DOHH2 (cell line): ENCODE data around the gene QDPR.

Experiments
- CTCF ChIP-seq: fragments of 200-600 bp; sonication (generic); IDR thresholded peaks from one replicate; pipeline ENCODE4 v1.5.1; 2014; ENCODE audit warnings: antibody characterized with exemption, mild to moderate bottlenecking, low read depth, low read length; ENCODE audit not compliant: poor library complexity, severe bottlenecking
- EZH2phosphoT487 ChIP-seq: fragments of 200-600 bp; sonication (generic); IDR thresholded peaks from 2 replicates; pipeline ENCODE4 v1.6.1; 2017; ENCODE audit warnings: borderline replicate concordance, mild to moderate bottlenecking, antibody characterized with exemption, low read length, moderate library complexity, mixed read lengths

GRCh38 chr4:17482716-17483115, 29.2 kb downstream of the QDPR start:
- TF ChIP-seq CTCF, result no peak
- TF ChIP-seq EZH2phosphoT487, result no peak
